ENCODE measurements around the gene URB2.

URB2 gene

GRCh38 chr1:229597877-229598276 is 28.2 kb upstream of the URB2 start:
- no peak for TF ChIP-seq CTCF (IDR thresholded peaks at IDR 0.05; ENCODE audit: low read depth, low read length, missing control alignments)

DNA sequence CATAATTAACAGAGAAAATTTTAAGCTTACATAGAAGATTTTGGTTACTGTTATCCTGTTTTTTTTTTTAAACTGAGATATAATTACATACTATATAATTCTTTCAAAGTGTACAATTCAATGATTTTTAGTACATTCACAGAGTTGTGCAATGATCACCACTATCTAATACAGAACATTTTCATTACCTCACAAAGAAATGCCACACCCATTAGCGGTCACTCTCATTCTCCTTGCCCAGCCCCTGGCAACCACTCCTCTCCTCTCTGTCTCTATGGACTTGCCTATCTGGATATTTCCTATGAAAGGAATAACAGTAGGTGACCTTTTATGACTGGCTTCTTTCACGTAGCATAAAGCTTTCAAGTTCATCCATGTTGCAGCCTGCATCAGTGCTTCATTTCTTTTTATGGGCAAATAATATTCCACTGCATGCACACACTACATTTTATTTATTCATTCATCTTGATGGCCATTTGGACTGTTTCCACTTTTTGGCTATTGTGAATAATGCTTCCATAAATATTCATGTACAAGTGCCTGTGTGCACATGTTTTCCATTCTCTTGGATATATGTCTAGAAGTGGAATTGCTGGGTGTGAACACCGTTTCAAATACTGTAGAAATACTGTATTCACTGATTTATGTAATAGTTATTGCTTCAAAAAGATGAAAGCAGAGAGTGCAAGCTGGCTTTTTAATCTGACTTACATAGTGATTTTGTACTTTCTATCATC is 26.7 kb upstream of the URB2 start:
- DNase-seq (ENCODE audit: low read depth), result no peak
- no peak overlapping the region for H3K4me3 ChIP-seq (ENCODE audit: low read depth, low read length)
- no peak for TF ChIP-seq CTCF (IDR thresholded peaks at IDR 0.05; ENCODE audit: low read depth, low read length, missing control alignments)
- in situ Hi-C loops (cut with HindIII; ENCODE audit: low sequenced_read_pairs), result no loop called here

More at GRCh38 chr1:229597877-229598276, 28.2 kb upstream of the URB2 start:
- in situ Hi-C loops (cut with HindIII; ENCODE audit: low sequenced_read_pairs), result no loop called here
- no peak overlapping the region for H3K4me3 ChIP-seq (ENCODE audit: low read depth, low read length)
- no peak for DNase-seq (ENCODE audit: low read depth)

DNA sequence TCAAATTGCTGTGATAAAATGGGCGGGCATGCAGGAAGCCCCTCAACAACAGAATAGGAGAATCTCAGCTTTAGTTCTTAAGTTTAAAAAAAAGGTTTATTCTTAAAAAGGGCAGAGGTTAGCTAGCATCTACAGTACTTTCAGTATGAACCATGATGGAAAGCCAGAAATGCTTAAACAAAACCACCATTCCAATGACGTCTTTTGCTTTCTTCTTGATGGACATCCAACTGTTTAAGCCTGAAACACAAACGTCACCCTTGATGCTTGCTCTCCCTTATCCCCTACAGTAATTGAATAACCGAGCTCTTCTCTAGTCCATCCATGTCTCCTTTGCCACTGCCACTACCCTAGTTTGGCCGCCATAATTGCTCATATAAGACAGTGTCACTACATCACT is 25.8 kb upstream of the URB2 start:
- no peak for TF ChIP-seq CTCF (IDR thresholded peaks at IDR 0.05; ENCODE audit: low read depth, low read length, missing control alignments)
- H3K4me3 ChIP-seq (ENCODE audit: low read depth, low read length), result no peak overlapping the region
- DNase-seq (ENCODE audit: low read depth), result no peak
- in situ Hi-C loops (cut with HindIII; ENCODE audit: low sequenced_read_pairs), result no loop called here

GRCh38 chr1:229603371-229604005 is 22.6 kb upstream of the URB2 start:
- no peak overlapping the region for H3K4me3 ChIP-seq (ENCODE audit: low read depth, low read length)
- TF ChIP-seq CTCF (IDR thresholded peaks at IDR 0.05; ENCODE audit: low read depth, low read length, missing control alignments), result no peak
- no peak for DNase-seq (ENCODE audit: low read depth)
- in situ Hi-C loops (cut with HindIII; ENCODE audit: low sequenced_read_pairs), result no loop called here

- no peak overlapping the region for H3K4me3 ChIP-seq (ENCODE audit: low read depth, low read length)
- DNase-seq (ENCODE audit: low read depth), result no peak
- in situ Hi-C loops (cut with HindIII; ENCODE audit: low sequenced_read_pairs), result no loop called here
- no peak for TF ChIP-seq CTCF (IDR thresholded peaks at IDR 0.05; ENCODE audit: low read depth, low read length, missing control alignments)
Observed at GRCh38 chr1:229607370-229607769, 18.7 kb upstream of the URB2 start.

DNA sequence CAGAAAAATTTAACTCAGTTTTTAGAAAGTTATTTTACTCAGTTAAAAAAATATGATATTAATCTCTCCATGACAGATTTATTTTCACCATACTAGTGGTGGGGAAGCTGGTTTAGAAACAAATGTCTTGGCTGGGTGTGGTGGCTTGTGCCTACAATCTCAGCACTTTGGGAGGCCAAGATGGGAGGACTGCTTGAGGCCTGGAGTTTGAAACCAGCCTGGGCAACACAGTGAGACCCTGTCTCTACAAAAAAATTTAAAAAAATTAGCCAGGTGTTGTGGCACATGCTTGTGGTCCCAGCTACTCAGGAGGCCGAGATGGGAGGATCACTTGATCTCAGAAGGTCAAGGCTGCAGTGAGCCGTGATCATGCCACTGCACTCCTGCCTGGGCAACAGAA is 17.5 kb upstream of the URB2 start:
- H3K4me3 ChIP-seq (ENCODE audit: low read depth, low read length), result no peak overlapping the region
- TF ChIP-seq CTCF (IDR thresholded peaks at IDR 0.05; ENCODE audit: low read depth, low read length, missing control alignments), result no peak
- no peak for DNase-seq (ENCODE audit: low read depth)
- in situ Hi-C loops (cut with HindIII; ENCODE audit: low sequenced_read_pairs), result no loop called here

Measured in astrocyte of the cerebellum (primary cell).